HEK293 (cell line): ENCODE data around the gene ZNF385D.

Source experiments
- CTCF ChIP-seq: fragments of 450-650 bp; formaldehyde crosslinking; IDR thresholded peaks from 2 replicates; pipeline ENCODE4 v1.5.1; 2016; ENCODE audit warnings: missing biosample characterization, missing genetic modification characterization
- GFI1B ChIP-seq: fragments of 450-650 bp; formaldehyde crosslinking; IDR thresholded peaks from 2 replicates; pipeline ENCODE4 v1.5.1; 2016; ENCODE audit warnings: missing biosample characterization, missing genetic modification characterization
- GLI4 ChIP-seq: fragments of 450-650 bp; formaldehyde crosslinking; IDR thresholded peaks from 2 replicates; pipeline ENCODE4 v1.5.1; 2016; ENCODE audit warnings: missing biosample characterization, missing genetic modification characterization
- GLIS2 ChIP-seq: fragments of 450-650 bp; formaldehyde crosslinking; IDR thresholded peaks from 2 replicates; pipeline ENCODE4 v1.5.1; 2016; ENCODE audit warnings: missing biosample characterization, missing genetic modification characterization

- TF ChIP-seq GLI4 (tag by site-specific recombination) (no peak), CTCF (no peak), GFI1B (tag by site-specific recombination) (no peak), GLIS2 (tag by site-specific recombination) (no peak)
Observed at GRCh38 chr3:21393683-21394311, 357.2 kb downstream of the ZNF385D start.
